HG03175 (cell line): ENCODE data around the gene GPR17.

Experiments used
- ATAC-seq: cut with Tn5 transposase; IDR thresholded peaks from one replicate; pipeline ENCODE4 v1.9.1; 2021; ENCODE audit warnings: mild to moderate bottlenecking, moderate library complexity; ENCODE audit not compliant: unreplicated experiment

The GPR17 gene

DNA sequence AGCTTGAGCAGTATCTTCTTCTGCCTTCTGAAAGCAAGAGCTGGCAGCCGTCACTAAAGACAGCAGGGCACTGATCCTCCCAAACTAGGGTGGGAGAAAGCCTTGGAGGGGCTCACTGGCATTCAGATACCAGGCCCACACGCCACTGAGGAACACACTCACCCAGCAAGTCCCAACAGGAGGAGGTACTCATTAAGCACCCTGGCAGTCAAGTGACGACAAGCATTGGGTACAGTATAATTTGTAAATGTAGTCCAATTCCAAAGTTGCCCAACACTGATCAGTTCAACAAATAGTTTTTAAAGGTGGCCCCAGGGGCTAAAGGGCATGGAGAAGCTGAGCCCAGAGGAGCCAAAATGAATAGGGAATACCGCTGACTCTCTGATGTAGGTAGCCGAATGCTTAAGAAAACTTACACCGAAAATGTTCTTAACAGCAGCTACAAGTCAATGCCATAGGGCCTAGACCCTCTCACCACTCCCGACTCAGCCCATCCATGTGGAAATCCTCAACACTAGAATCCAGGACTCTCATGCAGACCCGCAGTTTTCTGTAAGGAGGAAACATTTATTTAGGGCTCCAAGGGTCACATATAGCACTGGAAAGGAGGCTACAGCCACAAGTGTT lies 19.4 kb downstream of the GPR17 start:
- no peak for ATAC-seq

DNA sequence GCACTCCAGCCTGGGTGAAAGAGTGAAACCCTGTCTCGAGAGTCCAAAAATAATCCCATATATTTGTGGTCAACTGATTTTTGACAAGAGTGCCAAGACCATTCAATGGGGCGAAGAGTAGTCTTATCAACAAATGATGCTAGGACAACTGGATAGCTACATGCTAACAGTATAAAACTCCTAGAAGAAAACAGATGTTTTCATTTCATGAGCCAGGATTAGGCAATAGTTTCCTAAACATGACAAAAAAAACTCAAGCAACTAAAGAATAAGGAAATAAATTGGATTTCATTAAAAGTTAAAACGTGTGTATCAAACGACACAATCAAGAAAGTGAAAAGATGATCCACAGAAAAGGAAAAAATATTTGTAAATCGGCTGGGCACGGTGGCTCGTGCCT lies 23.1 kb downstream of the GPR17 start:
- no peak for ATAC-seq

DNA sequence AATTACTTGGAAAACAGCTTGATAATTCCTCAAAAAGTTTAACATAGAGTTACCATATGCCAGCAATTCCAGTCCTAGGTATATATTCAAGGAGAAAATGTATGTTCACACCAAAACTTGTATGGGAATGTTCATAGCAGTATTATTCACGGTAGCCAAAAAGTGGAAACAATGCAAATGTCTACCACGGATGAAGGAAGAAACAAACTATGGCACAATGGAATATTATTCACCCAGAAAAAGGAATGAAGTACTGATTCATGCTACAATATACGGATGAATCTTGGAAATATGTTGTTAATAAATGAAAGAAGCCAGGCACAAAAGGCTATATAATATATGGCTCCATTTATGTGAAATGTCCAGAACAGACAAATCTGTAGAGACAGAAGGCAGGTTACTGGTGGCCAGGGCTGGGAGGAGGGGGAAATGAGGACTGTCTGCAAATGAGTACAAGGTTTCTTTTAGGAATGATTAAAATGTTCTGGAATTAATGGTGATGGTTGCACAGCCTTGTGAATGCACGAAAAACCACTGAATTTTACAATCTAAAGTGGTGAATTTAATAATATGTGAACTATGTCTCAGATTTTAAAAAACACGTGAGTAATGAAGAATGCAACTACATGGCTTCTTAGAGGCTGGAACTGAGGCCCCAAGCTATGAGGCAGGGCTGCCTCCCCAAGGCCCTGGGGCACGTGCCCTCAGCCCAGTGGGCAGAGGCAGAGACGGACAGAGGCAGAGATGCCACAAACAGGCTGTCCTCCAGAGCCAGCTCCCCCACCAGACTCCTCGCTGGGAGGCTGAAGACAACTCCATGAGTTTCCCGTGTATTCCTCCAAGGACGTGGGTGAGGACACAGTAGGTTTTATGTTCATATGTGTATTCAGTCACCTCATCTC lies 24.4 kb downstream of the GPR17 start:
- no peak for ATAC-seq

DNA sequence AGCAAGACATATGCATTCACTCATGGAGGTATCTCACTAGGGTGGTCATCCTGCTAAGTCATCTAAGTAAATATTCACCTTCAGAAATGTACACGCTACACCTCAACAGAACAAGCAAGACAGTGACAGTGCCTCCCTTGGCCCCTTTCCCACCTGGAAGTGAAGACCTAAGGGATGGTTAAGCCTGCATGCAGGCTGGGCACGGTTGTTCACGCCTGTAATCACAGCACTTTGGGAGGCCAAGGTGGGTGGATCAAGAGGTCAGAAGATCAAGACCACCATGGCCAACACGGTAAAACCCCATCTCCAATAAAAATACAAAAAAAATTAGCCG lies 25.0 kb downstream of the GPR17 start:
- no peak for ATAC-seq

DNA sequence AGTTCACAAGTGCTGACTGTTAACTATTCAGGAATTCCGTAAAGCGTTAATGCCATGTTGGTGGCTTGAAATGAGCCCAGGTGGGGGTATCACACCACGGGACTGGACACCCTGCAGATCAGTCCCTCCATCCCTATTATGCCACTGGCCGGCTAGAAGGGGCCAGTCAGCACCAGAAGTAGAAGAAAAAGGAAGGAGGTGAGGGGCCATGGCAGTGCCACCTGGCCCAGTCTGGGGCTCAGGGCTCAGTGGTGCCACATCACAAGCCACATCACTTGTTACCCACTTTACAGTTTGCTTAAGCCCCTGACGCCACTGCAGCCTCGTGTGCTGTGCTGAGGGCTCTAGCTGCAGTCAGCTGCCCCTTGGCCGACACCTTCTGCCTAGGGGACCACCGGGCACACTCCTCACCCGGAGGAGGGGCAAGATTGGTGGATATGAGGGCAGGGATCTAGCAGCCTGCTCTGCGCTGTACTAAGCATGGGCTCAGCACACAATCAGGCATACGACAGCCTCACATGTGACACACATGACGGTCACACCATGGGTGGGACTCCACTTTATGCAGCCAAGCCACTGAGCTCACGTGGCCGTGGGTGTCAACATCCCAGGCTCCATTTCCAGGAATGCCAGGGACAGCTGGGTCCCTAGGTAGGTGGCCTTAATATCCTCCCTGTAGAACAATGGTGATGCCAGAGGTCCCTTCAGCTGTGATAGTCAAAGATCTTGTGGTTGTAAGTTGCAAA lies 25.8 kb downstream of the GPR17 start:
- no peak for ATAC-seq

DNA sequence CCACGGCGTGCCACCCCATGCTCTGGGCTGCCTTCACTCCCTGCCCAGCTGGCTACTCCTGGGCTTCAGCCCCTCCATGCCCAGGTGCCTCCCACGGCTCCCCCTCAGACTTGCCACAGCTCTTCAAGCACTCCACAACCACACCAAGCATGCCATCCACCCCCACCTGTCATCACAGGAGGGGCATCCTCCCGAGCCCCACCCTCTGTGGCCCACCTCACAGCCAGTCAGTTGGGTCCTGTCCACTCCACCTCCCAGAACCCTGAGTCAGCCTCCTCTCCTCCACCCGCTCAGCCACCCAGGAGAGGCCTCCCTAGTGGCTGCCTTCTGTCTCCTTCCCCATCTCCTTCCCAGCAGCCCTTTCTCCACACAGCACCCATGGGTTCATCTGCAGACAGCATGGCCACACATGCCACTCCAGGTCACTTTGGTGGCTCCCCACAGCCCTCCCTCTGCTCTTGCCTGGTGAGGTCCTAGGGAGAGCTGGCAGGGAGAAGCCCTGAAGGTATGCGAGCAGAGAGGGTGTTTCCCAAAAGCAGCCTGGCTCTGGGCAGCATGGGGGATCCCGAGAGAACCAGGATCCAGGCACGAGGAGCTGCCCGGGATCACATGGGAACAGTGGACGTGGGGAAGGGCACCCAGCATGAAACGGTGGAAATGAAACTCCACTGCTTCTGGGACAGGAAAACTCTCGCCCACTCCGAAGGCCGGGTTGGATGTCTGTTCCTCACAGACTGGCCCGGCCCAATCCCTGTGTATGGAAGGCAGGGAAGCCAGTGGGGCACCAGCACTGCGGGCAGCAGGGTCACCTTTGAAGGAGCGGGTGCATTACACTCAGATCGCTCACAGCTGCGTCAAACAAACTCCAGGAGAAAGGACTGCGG lies 26.6 kb downstream of the GPR17 start:
- ATAC-seq, result no peak

DNA sequence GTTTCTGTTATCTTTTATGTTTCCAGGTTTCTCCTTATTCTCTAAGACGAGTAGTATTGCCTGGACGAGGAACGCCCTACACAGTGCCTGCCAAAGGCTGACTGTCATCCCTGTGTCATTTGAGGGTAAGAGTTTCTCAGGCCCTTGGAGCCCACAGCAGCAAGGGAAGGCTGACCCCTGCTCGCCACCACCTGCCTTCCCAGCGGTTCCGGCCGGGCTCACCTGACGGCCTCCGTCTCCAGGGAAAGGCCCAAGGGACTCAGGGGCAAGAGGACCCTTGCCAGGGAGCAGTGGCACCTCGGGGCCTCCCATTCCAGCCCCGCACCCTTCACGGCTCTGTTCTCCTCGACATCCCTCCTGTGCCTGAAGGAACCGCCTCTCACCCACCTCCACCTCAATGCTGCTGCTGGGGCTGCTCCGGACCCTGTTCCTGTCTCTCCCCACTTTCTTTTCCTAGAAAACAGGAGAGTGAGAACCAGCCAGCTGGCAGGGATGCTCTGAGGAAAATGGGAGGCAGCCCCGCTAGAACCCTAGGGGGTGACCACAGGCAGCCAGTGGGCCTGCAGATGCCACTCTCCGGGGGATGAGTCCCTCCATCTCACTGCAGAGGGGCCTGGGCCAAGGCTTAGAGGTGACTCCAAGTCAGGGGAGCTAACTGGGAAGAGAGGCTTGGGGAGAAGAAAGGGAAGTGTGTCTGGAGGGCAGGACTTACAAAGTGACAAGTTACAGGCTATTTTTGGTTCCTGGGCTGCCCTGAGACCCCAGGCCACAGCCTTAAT lies 27.5 kb downstream of the GPR17 start:
- no peak for ATAC-seq

DNA sequence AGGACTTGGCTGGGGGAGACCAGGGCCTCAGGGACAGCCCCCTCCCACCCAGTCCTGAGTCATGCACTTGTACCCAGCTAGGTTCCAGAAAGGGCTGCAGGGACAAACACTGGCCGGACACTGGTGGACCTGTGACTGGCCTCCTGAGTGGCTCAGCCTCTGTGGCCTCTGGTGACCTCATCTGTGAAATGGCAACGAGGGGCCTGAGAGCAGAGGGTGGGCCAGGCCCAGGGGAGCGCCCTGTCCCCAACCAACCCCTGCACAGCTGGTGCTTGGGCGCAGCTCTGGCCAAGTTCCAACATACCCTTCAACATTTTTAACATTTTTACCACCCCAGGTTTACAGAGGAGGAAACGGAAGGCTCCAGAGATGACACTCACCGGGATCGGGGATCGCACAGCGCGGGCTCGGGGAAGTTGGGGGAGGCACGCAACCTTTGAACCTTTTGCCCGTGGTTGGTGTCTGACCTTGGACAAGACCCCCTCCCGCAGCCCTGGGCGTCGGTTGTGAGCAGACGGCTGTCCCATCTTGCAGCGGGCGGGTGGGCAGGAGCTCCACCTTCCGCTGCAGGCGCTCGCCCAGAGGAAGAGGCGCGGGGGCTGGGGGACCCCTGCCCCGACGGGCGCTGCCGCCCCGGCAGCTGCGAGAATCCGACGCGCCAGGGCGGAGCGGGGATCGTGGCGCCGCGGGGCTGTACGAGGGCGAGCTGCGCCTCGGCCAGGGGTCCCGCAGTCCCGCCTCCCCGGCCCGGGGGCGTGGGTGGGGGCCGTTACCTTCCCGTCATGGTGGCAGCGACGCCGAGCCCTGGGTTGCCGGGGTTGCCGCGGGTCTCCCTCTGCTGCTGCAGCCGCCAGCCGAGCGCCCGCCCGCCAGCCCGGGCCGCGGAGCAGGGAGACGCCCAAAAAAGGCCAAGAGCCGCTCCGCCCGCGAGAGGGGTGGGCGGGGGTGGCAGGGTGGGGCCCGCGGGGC lies 28.6 kb downstream of the GPR17 start:
- no peak for ATAC-seq

DNA sequence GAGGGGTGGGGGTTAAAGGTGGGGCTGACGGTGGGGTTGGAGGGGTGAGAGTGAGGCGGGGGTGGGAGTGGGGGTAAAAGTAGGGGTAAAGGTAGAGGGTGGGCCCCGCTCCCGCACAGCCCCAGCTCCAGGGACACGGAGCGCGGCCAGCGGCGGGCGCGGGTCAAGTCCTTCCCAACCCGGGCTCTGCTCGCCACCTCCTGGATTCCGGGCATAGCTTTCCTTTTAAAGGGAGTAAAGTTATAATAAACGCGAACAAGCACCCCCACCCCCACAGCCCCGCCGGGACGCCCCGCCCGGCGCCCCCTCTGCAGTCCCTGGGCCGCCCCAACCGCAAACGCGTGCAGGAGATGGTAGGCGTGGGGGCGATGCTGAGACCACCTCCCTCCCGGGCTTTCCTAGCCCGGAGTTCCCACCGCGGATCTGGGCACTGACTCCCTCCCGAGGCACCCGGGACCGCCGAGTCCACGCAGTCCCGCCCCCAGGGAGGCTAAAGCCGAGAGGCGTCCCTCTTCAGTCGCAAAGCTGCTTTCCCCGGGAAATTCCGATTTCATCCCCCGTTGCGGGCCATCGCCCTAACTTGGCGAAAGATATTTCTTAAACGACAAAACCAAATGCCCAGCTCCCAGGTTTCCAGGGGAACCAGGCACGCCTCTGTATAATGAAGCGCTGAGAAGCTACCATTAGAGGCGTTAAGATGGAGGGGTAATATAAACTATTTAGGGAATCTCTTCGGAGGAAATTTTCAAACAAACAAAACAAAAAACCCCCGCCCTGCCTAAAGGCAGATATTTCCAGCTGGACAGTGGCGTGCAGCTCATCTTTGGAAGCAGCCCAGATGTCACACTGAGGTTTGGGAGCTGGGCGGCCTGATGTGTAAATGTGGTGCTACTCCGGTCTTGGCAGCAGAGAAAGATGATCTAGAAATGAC lies 29.6 kb downstream of the GPR17 start, which contains the start of gene LIMS2:
TSS of gene LIMS2 (minus strand) at position 200 of the 931 bp plus-strand sequence. CDS start 506 bp downstream, outside the sequence.
- ATAC-seq, result no peak

DNA sequence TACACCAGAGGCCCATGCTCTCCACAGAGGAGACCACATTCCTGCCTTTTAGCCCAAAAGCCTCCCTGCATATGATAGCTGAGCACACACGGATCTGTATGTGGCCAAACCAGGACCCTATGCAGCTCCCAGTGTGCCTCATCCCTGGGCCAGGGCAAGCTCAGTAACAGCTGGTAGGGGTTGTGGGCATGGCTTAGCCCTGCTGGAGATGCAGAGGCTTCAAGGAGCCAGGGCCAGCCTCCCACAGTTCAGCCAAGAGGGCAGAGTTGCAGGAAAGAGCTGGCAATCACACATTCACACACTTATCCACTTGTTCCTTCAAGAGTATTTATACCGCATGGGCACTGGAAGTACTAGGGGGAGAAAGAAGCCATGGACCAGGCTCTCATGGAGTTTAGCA lies 31.0 kb downstream of the GPR17 start:
- no peak for ATAC-seq

DNA sequence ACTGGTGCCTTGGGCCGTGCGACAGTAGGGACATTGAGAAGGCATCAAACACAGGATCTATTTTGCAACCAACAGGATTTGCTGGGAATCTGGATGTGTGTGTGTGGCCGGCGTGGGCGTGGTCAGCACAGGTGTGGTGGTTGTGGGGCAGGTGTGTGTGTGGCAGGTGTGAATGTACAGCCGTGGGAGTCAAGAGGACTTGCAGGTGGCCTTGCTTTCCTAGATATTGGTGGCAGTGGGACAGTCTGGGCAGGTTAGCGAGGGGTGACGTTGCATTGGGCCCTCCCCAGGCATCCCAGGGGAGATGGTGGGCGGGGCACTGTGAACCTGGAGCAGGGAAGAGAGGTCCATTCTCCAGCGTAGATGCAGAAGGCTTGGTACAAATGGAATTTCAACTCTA lies 32.6 kb downstream of the GPR17 start:
- no peak for ATAC-seq

DNA sequence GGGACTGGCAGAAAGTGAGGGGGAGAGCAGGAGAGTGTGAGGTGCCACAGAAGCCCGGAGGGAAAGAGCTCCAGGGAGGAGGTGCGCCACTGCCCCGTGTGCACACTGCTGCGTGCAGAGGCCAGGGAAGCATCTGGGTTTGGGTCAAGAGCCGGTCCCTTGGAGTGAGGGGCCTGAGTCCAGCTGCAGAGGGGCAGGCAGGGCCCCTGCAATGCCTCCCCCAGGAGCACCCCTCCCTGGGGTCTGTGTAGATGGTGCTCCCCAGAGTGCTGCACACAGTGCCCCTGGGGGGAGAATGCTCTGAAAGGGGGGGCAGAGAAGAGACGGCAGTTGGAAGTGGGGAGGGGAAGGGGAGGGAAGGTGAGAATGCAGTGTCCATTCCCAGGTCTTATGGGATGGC lies 33.0 kb downstream of the GPR17 start:
- ATAC-seq, result no peak

DNA sequence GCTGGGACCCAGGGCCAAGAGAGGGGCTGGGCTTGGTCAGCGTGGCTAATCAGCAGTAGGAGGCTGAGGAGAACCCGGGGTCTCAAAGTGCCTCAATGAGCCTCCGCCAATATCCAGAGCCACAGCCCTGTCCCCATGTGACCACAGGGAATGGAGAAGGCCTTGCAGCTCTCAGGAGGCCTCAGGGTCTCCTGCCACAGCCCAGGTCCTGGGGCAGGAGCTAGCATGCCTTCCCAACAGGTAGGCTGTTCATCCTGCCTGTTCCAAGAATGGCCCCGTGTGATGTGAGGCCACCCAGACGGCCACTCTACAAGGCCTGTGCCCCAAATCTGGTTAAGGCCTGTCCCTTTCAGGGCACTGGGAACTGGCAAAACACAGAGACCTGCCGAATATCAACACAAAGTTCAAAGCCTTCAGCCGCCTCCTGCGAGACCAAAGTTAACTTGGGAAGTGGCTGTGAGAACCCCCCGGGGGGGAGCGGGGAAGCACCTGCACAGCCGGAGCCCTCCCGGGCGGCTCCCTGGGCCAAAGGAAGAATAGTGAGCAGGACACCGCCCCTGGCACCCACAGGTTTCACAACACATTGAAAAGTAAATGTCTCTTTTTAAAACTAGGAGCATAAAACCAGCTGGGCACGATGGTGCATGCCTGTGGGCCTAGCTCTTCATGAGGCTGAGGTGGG lies 33.9 kb downstream of the GPR17 start:
- ATAC-seq, result no peak

DNA sequence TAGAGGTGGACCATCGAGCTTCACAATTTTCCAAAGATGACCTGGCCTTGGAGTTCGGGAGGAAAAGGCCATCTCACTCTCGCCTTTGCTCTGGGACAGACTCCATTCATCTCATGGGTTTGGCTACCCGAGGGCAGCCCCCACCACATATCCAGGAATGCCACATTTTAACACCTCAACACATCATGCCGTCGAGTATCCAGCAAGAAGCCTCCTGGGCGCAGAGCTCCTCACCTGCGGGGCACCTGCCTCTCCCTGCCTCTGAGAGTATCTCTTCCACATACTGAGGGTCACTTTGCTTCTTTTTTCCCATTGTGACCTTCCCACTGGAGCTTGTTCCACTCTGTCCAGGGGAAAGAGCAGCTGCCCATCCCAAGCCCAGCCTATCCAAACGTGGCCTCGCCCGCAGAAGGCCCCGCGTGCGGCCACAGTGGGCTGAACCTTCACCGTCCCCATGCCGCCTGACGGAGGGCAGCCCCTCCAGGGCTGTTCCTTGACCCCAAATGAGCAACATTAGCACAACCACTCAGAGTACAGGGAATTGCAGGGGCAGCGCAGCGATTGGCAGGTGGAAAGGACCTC lies 34.8 kb downstream of the GPR17 start:
- no peak for ATAC-seq

DNA sequence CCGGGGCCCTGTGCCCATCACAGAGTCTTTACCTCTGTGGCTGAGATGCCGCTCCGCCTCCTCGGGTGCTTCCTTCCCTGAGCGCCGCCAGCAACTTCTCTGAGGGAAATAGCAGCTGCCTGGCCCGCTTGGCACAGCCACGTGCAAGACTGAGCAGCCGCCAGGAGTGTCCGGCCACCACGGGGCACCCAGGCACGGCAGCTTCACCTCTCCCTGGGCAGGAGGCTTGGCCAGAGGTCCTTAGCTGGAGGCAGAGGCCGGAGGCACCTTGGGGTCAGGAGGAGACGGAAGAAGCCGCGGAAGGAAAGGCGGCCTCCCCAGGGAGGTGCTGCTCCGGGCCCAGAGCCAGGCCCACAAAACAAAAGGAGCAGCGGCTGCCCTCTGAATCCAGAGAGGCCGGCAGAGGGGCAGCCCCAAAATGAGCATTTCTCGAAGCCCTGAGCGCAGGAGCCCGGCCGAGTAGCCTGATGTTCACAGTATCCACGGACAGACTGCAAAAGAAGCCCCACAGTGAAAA lies 35.4 kb downstream of the GPR17 start:
- ATAC-seq, result no peak

DNA sequence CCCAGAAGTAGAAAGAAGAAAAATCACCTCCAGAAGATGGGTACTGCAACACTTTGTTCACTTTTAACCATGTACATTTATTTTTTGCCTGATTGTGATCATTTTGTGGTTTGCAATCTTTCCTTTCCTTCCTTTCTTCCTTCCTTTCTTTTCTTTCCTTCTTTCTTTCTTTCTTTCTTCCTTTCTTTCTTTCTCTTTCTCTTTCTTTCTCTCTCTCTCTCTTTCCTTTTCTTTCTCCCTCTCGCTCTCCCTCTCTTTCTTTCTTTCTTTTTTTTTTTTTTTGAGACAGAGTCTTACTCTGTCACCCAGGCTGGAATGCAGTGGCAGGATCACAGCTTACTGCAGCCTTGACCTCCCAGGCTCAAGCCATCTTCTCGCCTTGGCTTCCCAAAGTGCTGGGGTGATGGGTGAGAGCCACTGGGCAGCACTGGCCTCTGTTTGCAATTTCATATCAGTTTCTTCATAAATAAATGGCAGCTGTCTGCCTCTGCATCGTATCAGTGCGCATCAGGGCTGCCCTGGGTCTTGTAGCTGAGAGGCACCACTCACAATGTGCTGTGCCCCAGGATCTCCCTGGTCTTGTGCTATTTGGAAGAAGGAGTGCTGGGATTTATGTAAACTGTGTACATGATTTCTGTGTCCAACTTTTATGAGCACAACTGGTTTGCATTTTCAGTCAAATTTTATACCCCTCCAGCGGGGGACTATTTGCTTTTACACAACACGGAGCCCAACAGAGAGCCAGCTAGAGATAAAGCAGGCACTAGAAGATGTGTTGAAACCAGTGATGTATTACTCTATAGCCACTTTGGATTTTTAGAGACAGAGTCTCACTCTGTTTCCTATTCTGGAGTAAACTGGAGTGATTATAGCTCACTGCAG lies 36.3 kb downstream of the GPR17 start:
- ATAC-seq, result no peak
